HepG2 (cell line): Measurements from ENCODE around the gene SLFNL1. TPM values are rescaled to one million over a fixed set of nuclear protein-coding genes. Genes with fewer than 3 reads are reported as not detected.

Source experiments
- ATAC-seq: fragments of 200-7000 bp; cut with Tn5 transposase; 3 replicates; pipeline ENCODE4 v1.9.1; 2020; ENCODE audit warnings: mild to moderate bottlenecking, moderate library complexity
- BruUV-seq: library from RNA; stranded (reverse); fragments of 400-500 nt; replicated peaks from 2 replicates; lab custom pipeline; 2021; lab: Mats Ljungman, UMichigan
- CTCF ChIA-PET: fragments of 300-600 bp; formaldehyde crosslinking; extraction: SDS; loops from one replicate; lab custom pipeline; 2021; ENCODE audit warnings: low total read pairs, inconsistent platforms, low intra/inter-chr PET ratio; lab: Yijun Ruan, JAX
- POLR2A ChIA-PET: fragments of 350-600 bp; sonication (Branson Sonifier 250); formaldehyde crosslinking; loops from one replicate; lab custom pipeline; 2020; ENCODE audit warnings: antibody characterized with exemption, inconsistent platforms; lab: Yijun Ruan, JAX
- DNase-seq: peaks from one replicate; pipeline ENCODE4 v3.0.0-alpha.2; 2015; ENCODE audit warnings: low spot score
- FAIRE-seq: peaks from 3 replicates; lab custom pipeline; 2011; peaks lifted over from hg19 to GRCh38; lab: Jason Lieb, UNC
- H2AFZ ChIP-seq: one replicate; pipeline ENCODE4 v1.6.1; 2011; ENCODE audit warnings: low read length, inconsistent platforms
- H3K27ac ChIP-seq: fragments of 300-600 bp; 3 replicates; pipeline ENCODE4 v1.8.0; 2011; ENCODE audit warnings: mixed run types, mild to moderate bottlenecking, mixed read lengths, low read length, inconsistent platforms; ENCODE audit not compliant: insufficient read depth; ENCODE audit errors: extremely low read length
- H3K27me3 ChIP-seq, 2 experiments: fragments of 200-600 bp in 1 of 2; 2 replicates in 1 of 2; 3 replicates in 1 of 2; pipeline versions ENCODE4 v1.6.0 to v1.8.0; 2011; ENCODE audit warnings: low read length in 2 of 2, mild to moderate bottlenecking in 2 of 2, moderate library complexity in 2 of 2, inconsistent platforms in 1 of 2; ENCODE audit not compliant: insufficient read depth in 2 of 2, control insufficient read depth in 1 of 2
- H3K36me3 ChIP-seq, 2 experiments: fragments of 200-600 bp in 1 of 2; replicated peaks in 1 of 2; 2 replicates in 1 of 2; 3 replicates in 1 of 2; pipeline versions ENCODE4 v1.5.1 to v1.8.0; 2011; ENCODE audit warnings: low read length in 2 of 2, inconsistent platforms in 1 of 2; ENCODE audit not compliant: insufficient read depth in 2 of 2, control insufficient read depth in 1 of 2
- H3K4me1 ChIP-seq: 2 replicates; pipeline ENCODE4 v1.5.1; 2012; ENCODE audit warnings: low read length, inconsistent platforms; ENCODE audit not compliant: insufficient read depth
- H3K4me2 ChIP-seq: 2 replicates; pipeline ENCODE4 v1.6.0; 2011; ENCODE audit warnings: low read depth, low read length, inconsistent platforms
- H3K4me3 ChIP-seq, 3 experiments: fragments of 200-600 bp in 1 of 3; sonication (generic), shearing (Covaris generic) in 1 of 3; replicated peaks in 1 of 3; 2 replicates each; pipeline ENCODE4 v1.5.1; 2011 to 2016; ENCODE audit warnings: low read length in 3 of 3, inconsistent platforms in 2 of 3, low read depth in 2 of 3, mild to moderate bottlenecking in 2 of 3, control low read depth in 1 of 3, mixed read lengths in 1 of 3; ENCODE audit not compliant: insufficient read depth in 1 of 3
- H3K79me2 ChIP-seq: one replicate; pipeline ENCODE4 v1.6.1; 2011; ENCODE audit warnings: low read length, inconsistent platforms; ENCODE audit not compliant: insufficient read depth
- H3K9ac ChIP-seq: 2 replicates; pipeline ENCODE4 v1.6.0; 2011; ENCODE audit warnings: mild to moderate bottlenecking, low read depth, low read length, inconsistent platforms; ENCODE audit not compliant: insufficient read depth
- H3K9me3 ChIP-seq: 2 replicates; pipeline ENCODE4 v1.5.1; 2012; ENCODE audit warnings: mild to moderate bottlenecking, low read length
- H4K20me1 ChIP-seq: 2 replicates; pipeline ENCODE4 v1.6.0; 2011; ENCODE audit warnings: inconsistent platforms, mild to moderate bottlenecking, low read length, moderate library complexity; ENCODE audit not compliant: insufficient read depth
- ELF4 ChIP-seq: sonication (generic); formaldehyde crosslinking; IDR thresholded peaks from 2 replicates; pipeline ENCODE4 v1.5.0; 2020; ENCODE audit warnings: missing genetic modification reagents, mild to moderate bottlenecking, moderate library complexity, borderline replicate concordance
- ESRRA ChIP-seq: sonication (generic); formaldehyde crosslinking; IDR thresholded peaks from 2 replicates; pipeline ENCODE4 v1.5.1; 2020; ENCODE audit warnings: mild to moderate bottlenecking, low read depth, missing genetic modification reagents
- FOXM1 ChIP-seq: sonication (generic); formaldehyde crosslinking; IDR thresholded peaks from 2 replicates; pipeline ENCODE4 v1.5.0; 2020; ENCODE audit warnings: missing genetic modification reagents
- HMGA1 ChIP-seq: sonication (generic); formaldehyde crosslinking; conservative IDR thresholded peaks from 2 replicates; pipeline ENCODE4 v1.4.0; 2020; ENCODE audit warnings: missing genetic modification reagents
- KAT8 ChIP-seq: IDR thresholded peaks from 2 replicates; pipeline ENCODE4 v1.6.1; 2016; ENCODE audit warnings: missing genetic modification reagents, missing compliant biosample characterization
- MAFG ChIP-seq: sonication (generic); formaldehyde crosslinking; IDR thresholded peaks from 2 replicates; pipeline ENCODE4 v1.5.1; 2020; ENCODE audit warnings: mild to moderate bottlenecking, missing genetic modification reagents
- NFE2L2 ChIP-seq: fragments of 150-350 bp; IDR thresholded peaks from 2 replicates; pipeline ENCODE4 v1.6.1; 2014; ENCODE audit warnings: low read length
- RBAK ChIP-seq: sonication (generic); formaldehyde crosslinking; IDR thresholded peaks from 2 replicates; pipeline ENCODE4 v1.5.1; 2020; ENCODE audit warnings: mild to moderate bottlenecking, missing genetic modification reagents
- ZNF10 ChIP-seq: sonication (generic); formaldehyde crosslinking; IDR thresholded peaks from 2 replicates; pipeline ENCODE4 v1.4.0; 2020; ENCODE audit warnings: mild to moderate bottlenecking, low read depth, missing genetic modification reagents, borderline replicate concordance
- ZNF382 ChIP-seq: sonication (generic); formaldehyde crosslinking; IDR thresholded peaks from 2 replicates; pipeline ENCODE4 v1.5.0; 2020; ENCODE audit warnings: missing genetic modification reagents, mild to moderate bottlenecking, borderline replicate concordance
- ZNF383 ChIP-seq: sonication (generic); formaldehyde crosslinking; IDR thresholded peaks from 2 replicates; pipeline ENCODE4 v1.4.0; 2020; ENCODE audit warnings: missing genetic modification reagents, mild to moderate bottlenecking, borderline replicate concordance
- ZNF563 ChIP-seq: sonication (generic); formaldehyde crosslinking; IDR thresholded peaks from 2 replicates; pipeline ENCODE4 v1.8.0; 2022; ENCODE audit warnings: mild to moderate bottlenecking, moderate library complexity, missing genetic modification reagents
- ZSCAN31 ChIP-seq: sonication (generic); formaldehyde crosslinking; IDR thresholded peaks from 2 replicates; pipeline ENCODE4 v1.5.0; 2020; ENCODE audit warnings: low read depth, mild to moderate bottlenecking, missing genetic modification reagents
- WGBS: methylation state at CpG from one replicate; pipeline ENCODE4 v1.1.6; 2017; ENCODE audit warnings: low lambda C conversion rate; 5-methylcytosine and 5-hydroxymethylcytosine counted together
- in situ Hi-C: cut with HindIII; loops from 2 replicates; pipeline ENCODE4 v1.10.0; 2017; ENCODE audit warnings: low pct_unique_long_range_greater_than_20kb; ENCODE audit not compliant: extremely low pct_ligation_motif_present
- intact Hi-C: fragments of 100-400 bp; cut with micrococcal nuclease; formaldehyde crosslinking; loops from one replicate; pipeline ENCODE4 v1.10.0; 2022; ENCODE audit not compliant: unreplicated experiment
- polyA plus RNA-seq, 8 experiments: library from polyadenylated mRNA; depleted of rRNA in 3 of 8; stranded (reverse) in 7 of 8; unstranded in 1 of 8; fragments of >200 nt; fragmentation: Illumina TruSeq in 4 of 8; extraction: Trizol in 4 of 8; gene quantifications; 2 replicates each; pipeline versions ENCODE4 v1.2.1 to v1.2.3, GENCODE V29; 2011 to 2016; ENCODE audit warnings: low read depth in 4 of 8, missing spikeins in 1 of 8, mixed read lengths in 1 of 8; ENCODE audit not compliant: insufficient read depth in 1 of 8
- total RNA-seq, 5 experiments: library from RNA; depleted of rRNA; stranded (reverse); fragments of >200 nt; fragmentation: Illumina TruSeq; extraction: Trizol; gene quantifications; 2 replicates each; pipeline ENCODE4 v1.2.3, GENCODE V29; 2016; ENCODE audit warnings: low read depth in 1 of 5
- TF ChIP-seq, protein P1 (sequence below): sonication (generic); formaldehyde crosslinking; IDR thresholded peaks from 2 replicates; pipeline ENCODE4 v1.5.0; 2020; ENCODE audit warnings: mild to moderate bottlenecking, missing genetic modification reagents, borderline replicate concordance
- TF ChIP-seq, protein P2 (sequence below): sonication (generic); formaldehyde crosslinking; IDR thresholded peaks from 2 replicates; pipeline ENCODE4 v1.5.0; 2020; ENCODE audit warnings: mild to moderate bottlenecking, missing genetic modification reagents
- TF ChIP-seq, protein P3 (sequence below): sonication (generic); formaldehyde crosslinking; IDR thresholded peaks from 2 replicates; pipeline ENCODE4 v1.5.1; 2020; ENCODE audit warnings: mild to moderate bottlenecking, missing genetic modification reagents, borderline replicate concordance

The SLFNL1 gene
- total and polyA plus RNA-seq, 2 of the 13 experiments (the other 11 are each of a cell fraction or from before 2014, with no cell fraction given): 0.07 to 0.20 TPM

- TF ChIP-seq, protein P1, sequence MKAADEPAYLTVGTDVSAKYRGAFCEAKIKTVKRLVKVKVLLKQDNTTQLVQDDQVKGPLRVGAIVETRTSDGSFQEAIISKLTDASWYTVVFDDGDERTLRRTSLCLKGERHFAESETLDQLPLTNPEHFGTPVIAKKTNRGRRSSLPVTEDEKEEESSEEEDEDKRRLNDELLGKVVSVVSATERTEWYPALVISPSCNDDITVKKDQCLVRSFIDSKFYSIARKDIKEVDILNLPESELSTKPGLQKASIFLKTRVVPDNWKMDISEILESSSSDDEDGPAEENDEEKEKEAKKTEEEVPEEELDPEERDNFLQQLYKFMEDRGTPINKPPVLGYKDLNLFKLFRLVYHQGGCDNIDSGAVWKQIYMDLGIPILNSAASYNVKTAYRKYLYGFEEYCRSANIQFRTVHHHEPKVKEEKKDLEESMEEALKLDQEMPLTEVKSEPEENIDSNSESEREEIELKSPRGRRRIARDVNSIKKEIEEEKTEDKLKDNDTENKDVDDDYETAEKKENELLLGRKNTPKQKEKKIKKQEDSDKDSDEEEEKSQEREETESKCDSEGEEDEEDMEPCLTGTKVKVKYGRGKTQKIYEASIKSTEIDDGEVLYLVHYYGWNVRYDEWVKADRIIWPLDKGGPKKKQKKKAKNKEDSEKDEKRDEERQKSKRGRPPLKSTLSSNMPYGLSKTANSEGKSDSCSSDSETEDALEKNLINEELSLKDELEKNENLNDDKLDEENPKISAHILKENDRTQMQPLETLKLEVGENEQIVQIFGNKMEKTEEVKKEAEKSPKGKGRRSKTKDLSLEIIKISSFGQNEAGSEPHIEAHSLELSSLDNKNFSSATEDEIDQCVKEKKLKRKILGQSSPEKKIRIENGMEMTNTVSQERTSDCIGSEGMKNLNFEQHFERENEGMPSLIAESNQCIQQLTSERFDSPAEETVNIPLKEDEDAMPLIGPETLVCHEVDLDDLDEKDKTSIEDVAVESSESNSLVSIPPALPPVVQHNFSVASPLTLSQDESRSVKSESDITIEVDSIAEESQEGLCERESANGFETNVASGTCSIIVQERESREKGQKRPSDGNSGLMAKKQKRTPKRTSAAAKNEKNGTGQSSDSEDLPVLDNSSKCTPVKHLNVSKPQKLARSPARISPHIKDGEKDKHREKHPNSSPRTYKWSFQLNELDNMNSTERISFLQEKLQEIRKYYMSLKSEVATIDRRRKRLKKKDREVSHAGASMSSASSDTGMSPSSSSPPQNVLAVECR: no peak
Observed at GRCh38 chr1:40969445-40969844, 52.1 kb downstream of the SLFNL1 start (continued).

DNA sequence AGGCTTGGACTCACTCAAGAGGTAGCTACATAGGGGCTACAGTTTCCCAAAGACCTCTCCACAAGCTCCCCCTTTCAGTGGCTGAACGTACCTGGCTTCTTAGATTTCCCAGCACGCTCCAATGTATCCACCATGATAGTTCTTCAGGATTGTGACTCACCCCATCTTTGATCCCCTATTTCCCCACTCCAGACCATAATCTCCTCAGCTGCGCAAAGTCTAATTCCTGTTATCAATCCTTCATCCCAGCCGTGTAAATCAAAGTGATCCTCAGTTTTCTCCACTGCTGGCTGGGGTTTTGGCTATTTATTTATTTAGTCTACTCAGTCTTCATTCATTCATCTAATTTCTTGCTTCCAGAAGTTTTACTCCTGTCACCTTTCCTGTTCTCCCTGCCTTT lies 55.1 kb downstream of the SLFNL1 start:
- no TSS peak for BruUV-seq
- intact Hi-C loops (no loop called here), in situ Hi-C loops (no loop called here)
- FAIRE-seq (no peak), ATAC-seq (no peak), DNase-seq (no peak)
- Histone ChIP-seq H3K4me1 (peaks cover 25% of the 10 kb centered on the region), H3K27ac (no peak overlapping the region), H3K79me2 (no peaks in the 10 kb centered on the region), H2AFZ (no peak overlapping the region), H3K4me2 (no peak overlapping the region), H3K4me3 (no peak overlapping the region), H4K20me1 (no peaks in the 10 kb centered on the region), H3K36me3 (no peaks in the 10 kb centered on the region), H3K27me3 (peaks cover 0 to 18% of the 10 kb centered on the region in 2 experiments; a peak in 1 of 5 replicates), H3K9me3 (no peaks in the 10 kb centered on the region), H3K9ac (no peak overlapping the region)
- ChIA-PET POLR2A (no interaction called here), CTCF (no interaction called here)
- 42% methylated on average over 4 of the region's 4 CpGs for WGBS
- no peak for TF ChIP-seq ZNF382 (CRISPR knock-in tag)
- no peak for TF ChIP-seq ZNF10
- TF ChIP-seq NFE2L2: no peak
- no peak for TF ChIP-seq ZNF383 (CRISPR knock-in tag)
- TF ChIP-seq KAT8 (CRISPR knock-in tag): no peak
- no peak for TF ChIP-seq ZNF563 (CRISPR knock-in tag)
- TF ChIP-seq, protein P2, sequence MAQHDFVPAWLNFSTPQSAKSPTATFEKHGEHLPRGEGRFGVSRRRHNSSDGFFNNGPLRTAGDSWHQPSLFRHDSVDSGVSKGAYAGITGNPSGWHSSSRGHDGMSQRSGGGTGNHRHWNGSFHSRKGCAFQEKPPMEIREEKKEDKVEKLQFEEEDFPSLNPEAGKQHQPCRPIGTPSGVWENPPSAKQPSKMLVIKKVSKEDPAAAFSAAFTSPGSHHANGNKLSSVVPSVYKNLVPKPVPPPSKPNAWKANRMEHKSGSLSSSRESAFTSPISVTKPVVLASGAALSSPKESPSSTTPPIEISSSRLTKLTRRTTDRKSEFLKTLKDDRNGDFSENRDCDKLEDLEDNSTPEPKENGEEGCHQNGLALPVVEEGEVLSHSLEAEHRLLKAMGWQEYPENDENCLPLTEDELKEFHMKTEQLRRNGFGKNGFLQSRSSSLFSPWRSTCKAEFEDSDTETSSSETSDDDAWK: no peak
- TF ChIP-seq RBAK: no peak
- no peak for TF ChIP-seq ELF4 (CRISPR knock-in tag)
- TF ChIP-seq, protein P3, sequence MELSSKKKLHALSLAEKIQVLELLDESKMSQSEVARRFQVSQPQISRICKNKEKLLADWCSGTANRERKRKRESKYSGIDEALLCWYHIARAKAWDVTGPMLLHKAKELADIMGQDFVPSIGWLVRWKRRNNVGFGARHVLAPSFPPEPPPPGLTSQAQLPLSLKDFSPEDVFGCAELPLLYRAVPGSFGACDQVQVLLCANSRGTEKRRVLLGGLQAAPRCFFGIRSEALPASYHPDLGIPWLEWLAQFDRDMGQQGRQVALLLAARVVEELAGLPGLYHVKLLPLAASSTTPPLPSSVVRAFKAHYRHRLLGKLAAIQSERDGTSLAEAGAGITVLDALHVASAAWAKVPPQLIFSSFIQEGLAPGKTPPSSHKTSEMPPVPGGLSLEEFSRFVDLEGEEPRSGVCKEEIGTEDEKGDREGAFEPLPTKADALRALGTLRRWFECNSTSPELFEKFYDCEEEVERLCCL (CRISPR knock-in tag): no peak
- no peak for TF ChIP-seq ZSCAN31 (CRISPR knock-in tag)
- no peak for TF ChIP-seq HMGA1 (CRISPR knock-in tag)
- no peak for TF ChIP-seq MAFG (CRISPR knock-in tag)
- no peak for TF ChIP-seq ESRRA (CRISPR knock-in tag)
- no peak for TF ChIP-seq FOXM1 (CRISPR knock-in tag)
